ENCODE data around the gene U2AF2. TPM values are rescaled to one million over a fixed set of nuclear protein-coding genes. Genes with fewer than 3 reads are reported as not detected.

The U2AF2 gene
- total RNA-seq, 4 donors from 2014 or later, result 132 to 292 (median 159) TPM

- DNase-seq, result peak in 1 of 3 donors; percentile 45
- no peaks in the 10 kb centered on the region for H3K27me3 ChIP-seq
- no peak overlapping the region for H3K4me3 ChIP-seq
- TF ChIP-seq, protein P1, sequence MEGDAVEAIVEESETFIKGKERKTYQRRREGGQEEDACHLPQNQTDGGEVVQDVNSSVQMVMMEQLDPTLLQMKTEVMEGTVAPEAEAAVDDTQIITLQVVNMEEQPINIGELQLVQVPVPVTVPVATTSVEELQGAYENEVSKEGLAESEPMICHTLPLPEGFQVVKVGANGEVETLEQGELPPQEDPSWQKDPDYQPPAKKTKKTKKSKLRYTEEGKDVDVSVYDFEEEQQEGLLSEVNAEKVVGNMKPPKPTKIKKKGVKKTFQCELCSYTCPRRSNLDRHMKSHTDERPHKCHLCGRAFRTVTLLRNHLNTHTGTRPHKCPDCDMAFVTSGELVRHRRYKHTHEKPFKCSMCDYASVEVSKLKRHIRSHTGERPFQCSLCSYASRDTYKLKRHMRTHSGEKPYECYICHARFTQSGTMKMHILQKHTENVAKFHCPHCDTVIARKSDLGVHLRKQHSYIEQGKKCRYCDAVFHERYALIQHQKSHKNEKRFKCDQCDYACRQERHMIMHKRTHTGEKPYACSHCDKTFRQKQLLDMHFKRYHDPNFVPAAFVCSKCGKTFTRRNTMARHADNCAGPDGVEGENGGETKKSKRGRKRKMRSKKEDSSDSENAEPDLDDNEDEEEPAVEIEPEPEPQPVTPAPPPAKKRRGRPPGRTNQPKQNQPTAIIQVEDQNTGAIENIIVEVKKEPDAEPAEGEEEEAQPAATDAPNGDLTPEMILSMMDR (IDR thresholded peaks at IDR 0.05), result no peak
- TF ChIP-seq POLR2A (IDR thresholded peaks at IDR 0.05), result no peak
- H3K36me3 ChIP-seq, result peaks cover 0 to 85% (median 3%) of the 10 kb centered on the region in 3 donors
- no peaks in the 10 kb centered on the region for H3K9me3 ChIP-seq
- H3K27ac ChIP-seq, result no peak overlapping the region
- peaks cover 0 to 48% (median 8%) of the 10 kb centered on the region in 4 donors for H3K4me1 ChIP-seq
These were observed 35.4 kb downstream of the U2AF2 start for GRCh38 chr19:55690109-55690768.

GRCh38 chr19:55690769-55691545 is 36.1 kb downstream of the U2AF2 start:
- H3K4me1 ChIP-seq, result peaks cover 0 to 41% (median 8%) of the 10 kb centered on the region in 4 donors
- no peak for DNase-seq
- no peak overlapping the region for H3K4me3 ChIP-seq
- no peaks in the 10 kb centered on the region for H3K9me3 ChIP-seq
- no peaks in the 10 kb centered on the region for H3K27me3 ChIP-seq
- TF ChIP-seq POLR2A (IDR thresholded peaks at IDR 0.05), result no peak
- H3K27ac ChIP-seq, result no peak overlapping the region
- H3K36me3 ChIP-seq, result peaks cover 0 to 85% (median 3%) of the 10 kb centered on the region in 3 donors

DNA sequence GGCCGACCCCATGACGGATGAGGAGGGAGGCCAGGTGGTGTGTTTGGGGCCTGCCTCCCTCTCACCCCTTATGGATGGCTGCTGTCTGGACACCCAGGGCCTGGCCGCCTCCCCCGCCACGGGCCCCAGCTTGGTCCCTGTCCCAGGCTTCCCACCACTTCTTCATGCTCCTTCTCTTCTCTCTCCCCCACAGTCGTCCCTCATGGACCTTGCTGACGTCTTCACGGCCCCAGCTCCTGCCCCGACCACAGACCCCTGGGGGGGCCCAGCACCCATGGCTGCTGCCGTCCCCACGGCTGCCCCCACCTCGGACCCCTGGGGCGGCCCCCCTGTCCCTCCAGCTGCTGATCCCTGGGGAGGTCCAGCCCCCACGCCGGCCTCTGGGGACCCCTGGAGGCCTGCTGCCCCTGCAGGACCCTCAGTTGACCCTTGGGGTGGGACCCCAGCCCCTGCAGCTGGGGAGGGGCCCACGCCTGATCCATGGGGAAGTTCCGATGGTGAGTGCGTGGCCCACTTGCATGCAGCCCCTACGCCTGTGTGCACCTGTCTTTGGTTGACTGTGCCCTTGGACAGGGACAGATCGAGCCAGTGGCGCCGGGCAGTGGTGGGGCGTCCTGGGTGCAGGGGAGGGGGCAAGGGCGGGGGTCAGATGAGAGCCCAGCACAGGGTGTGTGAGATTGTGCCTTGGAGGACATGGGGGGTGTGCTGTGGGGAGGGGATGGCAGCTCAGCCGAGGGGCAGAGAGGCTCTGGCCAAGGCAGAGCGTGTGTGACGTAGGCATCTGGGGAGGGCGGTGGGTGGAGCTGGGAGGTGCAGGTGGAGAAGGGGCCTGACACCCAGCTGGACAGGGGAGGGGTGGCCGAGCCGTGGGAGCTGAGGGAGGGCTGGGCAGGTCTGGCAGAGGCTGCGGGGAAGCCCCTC is 37.0 kb downstream of the U2AF2 start:
- Histone ChIP-seq H3K4me1 (peaks cover 0 to 32% (median 8%) of the 10 kb centered on the region in 4 donors), H3K4me3 (no peak overlapping the region), H3K27ac (no peak overlapping the region), H3K27me3 (no peaks in the 10 kb centered on the region), H3K9me3 (no peaks in the 10 kb centered on the region), H3K36me3 (peaks cover 0 to 85% (median 3%) of the 10 kb centered on the region in 3 donors)
- peak in 1 of 3 donors; percentile 42 for DNase-seq
- no peak for TF ChIP-seq POLR2A (IDR thresholded peaks at IDR 0.05)
- TF ChIP-seq, protein P1 (IDR thresholded peaks at IDR 0.05), result no peak

DNA sequence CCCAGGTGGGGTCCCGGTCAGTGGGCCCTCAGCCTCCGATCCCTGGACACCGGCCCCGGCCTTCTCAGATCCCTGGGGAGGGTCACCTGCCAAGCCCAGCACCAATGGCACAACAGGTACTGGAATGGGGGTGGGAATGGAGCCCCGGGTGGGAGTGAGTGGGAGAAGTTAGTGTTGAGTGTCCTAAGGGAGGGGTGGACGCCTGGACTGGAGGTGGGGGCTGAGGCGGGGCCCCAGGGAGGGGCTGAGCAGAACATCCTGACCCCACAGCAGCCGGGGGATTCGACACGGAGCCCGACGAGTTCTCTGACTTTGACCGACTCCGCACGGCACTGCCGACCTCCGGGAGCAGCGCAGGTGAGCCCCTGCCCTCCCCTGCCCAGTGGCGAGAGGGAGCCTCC is 37.8 kb downstream of the U2AF2 start:
- DNase-seq, result peak in 1 of 3 donors; percentile 43
- H3K27ac ChIP-seq, result no peak overlapping the region
- no peaks in the 10 kb centered on the region for H3K9me3 ChIP-seq
- H3K4me3 ChIP-seq, result no peak overlapping the region
- H3K4me1 ChIP-seq, result peaks cover 0 to 24% (median 6%) of the 10 kb centered on the region in 4 donors
- H3K36me3 ChIP-seq, result peaks cover 0 to 90% (median 3%) of the 10 kb centered on the region in 3 donors
- TF ChIP-seq, protein P1 (IDR thresholded peaks at IDR 0.05), result no peak
- TF ChIP-seq POLR2A (IDR thresholded peaks at IDR 0.05), result no peak
- no peaks in the 10 kb centered on the region for H3K27me3 ChIP-seq

DNA sequence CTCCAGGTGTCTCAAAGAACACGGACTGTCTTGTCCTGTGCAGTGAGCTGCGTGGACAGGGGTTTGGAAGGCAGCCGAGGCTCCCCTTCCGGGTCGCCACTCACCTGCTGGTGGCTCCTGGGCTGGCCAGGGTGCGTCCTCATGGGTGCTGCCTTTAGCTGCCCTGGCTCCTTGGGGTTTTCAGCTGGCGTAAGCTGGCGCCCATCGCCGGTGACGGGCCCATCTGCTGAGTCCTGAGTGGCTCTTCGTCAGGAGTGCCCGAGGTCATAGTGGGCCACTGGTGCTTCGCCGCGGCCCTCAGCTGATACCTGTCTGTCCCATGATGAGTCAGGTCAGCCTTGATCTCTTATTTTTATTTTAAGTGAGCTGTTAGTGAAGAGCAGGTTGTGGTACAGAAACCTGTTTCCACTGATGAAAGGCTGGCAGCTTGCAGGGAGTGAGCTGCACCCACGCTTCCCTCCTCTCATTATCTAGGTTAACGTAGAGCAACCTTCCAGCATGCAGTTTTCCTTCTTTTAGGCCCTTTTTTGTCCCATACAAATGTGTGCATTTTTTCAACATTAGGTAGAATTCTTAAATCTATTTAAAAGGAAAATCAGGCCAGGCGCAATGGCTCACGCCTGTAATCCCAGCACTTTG is 38.6 kb downstream of the U2AF2 start:
- no peak overlapping the region for H3K27ac ChIP-seq
- no peak for TF ChIP-seq POLR2A (IDR thresholded peaks at IDR 0.05)
- TF ChIP-seq, protein P1 (IDR thresholded peaks at IDR 0.05), result no peak
- no peaks in the 10 kb centered on the region for H3K9me3 ChIP-seq
- peaks cover 0 to 18% (median 0%) of the 10 kb centered on the region in 4 donors for H3K4me1 ChIP-seq
- H3K27me3 ChIP-seq, result no peaks in the 10 kb centered on the region
- DNase-seq, result no peak
- H3K36me3 ChIP-seq, result peaks cover 0 to 95% (median 3%) of the 10 kb centered on the region in 3 donors
- H3K4me3 ChIP-seq, result no peak overlapping the region

Data from Peyer's patch (tissue), 4 donors.